ENCODE data around the gene MAP4K4.

MAP4K4 gene

GRCh38 chr2:101801496-101801895 lies 104.0 kb downstream of the MAP4K4 start:
- in situ Hi-C loops (cut with MboI; ENCODE audit: low pct_unique_long_range_greater_than_20kb, low sequenced_read_pairs, unreplicated experiment) = no loop called here
- DNase-seq (ENCODE audit: low spot score) = no peak
- TF ChIP-seq, protein P1, sequence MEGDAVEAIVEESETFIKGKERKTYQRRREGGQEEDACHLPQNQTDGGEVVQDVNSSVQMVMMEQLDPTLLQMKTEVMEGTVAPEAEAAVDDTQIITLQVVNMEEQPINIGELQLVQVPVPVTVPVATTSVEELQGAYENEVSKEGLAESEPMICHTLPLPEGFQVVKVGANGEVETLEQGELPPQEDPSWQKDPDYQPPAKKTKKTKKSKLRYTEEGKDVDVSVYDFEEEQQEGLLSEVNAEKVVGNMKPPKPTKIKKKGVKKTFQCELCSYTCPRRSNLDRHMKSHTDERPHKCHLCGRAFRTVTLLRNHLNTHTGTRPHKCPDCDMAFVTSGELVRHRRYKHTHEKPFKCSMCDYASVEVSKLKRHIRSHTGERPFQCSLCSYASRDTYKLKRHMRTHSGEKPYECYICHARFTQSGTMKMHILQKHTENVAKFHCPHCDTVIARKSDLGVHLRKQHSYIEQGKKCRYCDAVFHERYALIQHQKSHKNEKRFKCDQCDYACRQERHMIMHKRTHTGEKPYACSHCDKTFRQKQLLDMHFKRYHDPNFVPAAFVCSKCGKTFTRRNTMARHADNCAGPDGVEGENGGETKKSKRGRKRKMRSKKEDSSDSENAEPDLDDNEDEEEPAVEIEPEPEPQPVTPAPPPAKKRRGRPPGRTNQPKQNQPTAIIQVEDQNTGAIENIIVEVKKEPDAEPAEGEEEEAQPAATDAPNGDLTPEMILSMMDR (IDR thresholded peaks at IDR 0.05; ENCODE audit: extremely low read depth, insufficient read depth, missing control alignments) = no peak

GRCh38 chr2:101802329-101802728 lies 104.8 kb downstream of the MAP4K4 start:
- in situ Hi-C loops (cut with MboI; ENCODE audit: low pct_unique_long_range_greater_than_20kb, low sequenced_read_pairs, unreplicated experiment) = no loop called here
- no peak for DNase-seq (ENCODE audit: low spot score)
- TF ChIP-seq, protein P1 (IDR thresholded peaks at IDR 0.05; ENCODE audit: extremely low read depth, insufficient read depth, missing control alignments) = no peak

DNA sequence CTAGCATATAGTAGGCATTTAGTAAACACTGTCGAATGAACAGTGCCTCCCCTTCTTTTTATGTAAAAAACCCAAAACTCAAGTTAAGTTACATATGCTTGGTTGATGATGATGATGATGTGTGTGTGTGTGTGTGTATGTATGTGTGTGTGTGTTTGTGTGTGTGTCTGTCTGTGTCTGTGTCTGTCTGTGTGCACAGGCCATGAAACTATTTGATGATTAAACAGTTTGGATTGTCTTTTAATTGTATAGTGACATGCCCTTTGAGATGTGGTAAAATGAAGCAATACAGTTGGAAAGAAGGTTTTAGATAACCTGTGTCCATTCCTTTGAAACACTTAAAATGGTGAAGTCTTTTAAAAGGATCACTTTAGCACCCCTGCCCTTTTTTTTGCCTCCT lies 105.6 kb downstream of the MAP4K4 start:
- in situ Hi-C loops (cut with MboI; ENCODE audit: low pct_unique_long_range_greater_than_20kb, low sequenced_read_pairs, unreplicated experiment) = no loop called here
- DNase-seq (ENCODE audit: low spot score) = no peak
- TF ChIP-seq, protein P1 (IDR thresholded peaks at IDR 0.05; ENCODE audit: extremely low read depth, insufficient read depth, missing control alignments) = no peak

DNA sequence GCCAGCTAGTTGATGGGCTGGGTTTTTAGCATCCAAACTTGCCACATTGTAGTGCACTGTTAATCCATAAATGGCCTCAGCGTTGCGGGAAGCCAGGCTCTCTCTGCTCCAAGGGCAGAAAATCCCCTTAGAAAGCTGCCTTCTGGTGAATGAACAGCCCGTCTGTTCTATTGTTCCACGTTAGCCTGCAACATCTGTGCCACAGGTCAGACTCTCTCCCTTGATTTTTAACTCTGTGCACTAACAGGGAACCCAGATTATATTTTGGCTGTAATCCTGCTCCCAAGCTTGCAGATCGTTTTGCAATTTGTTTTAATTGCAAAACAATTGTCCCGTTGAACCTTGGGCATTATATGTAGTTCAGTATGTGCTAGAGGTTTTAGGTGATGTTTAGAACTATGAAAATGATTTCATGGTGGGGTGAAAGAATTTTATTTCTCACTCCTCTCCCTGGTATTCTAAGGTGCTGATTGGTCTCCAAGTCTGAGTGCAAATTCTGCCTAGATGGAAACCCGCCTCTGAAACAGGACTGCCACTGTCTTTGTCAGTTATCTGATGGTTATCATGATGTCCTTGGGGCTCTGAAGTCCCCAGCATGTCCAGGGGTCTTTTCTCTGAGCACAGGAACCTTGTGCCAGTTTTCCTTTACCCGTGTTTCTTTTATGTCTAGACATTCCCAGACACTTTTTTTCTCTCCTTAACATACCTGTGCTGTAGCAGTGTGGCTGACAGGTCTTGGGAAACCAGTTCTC lies 106.6 kb downstream of the MAP4K4 start:
- TF ChIP-seq, protein P1 (IDR thresholded peaks at IDR 0.05; ENCODE audit: extremely low read depth, insufficient read depth, missing control alignments) = no peak
- no peak for DNase-seq (ENCODE audit: low spot score)
- in situ Hi-C loops (cut with MboI; ENCODE audit: low pct_unique_long_range_greater_than_20kb, low sequenced_read_pairs, unreplicated experiment) = no loop called here

GRCh38 chr2:101805152-101806088 lies 107.9 kb downstream of the MAP4K4 start:
- no peak for DNase-seq (ENCODE audit: low spot score)
- TF ChIP-seq, protein P1 (IDR thresholded peaks at IDR 0.05; ENCODE audit: extremely low read depth, insufficient read depth, missing control alignments) = no peak
- in situ Hi-C loops (cut with MboI; ENCODE audit: low pct_unique_long_range_greater_than_20kb, low sequenced_read_pairs, unreplicated experiment) = no loop called here

DNA sequence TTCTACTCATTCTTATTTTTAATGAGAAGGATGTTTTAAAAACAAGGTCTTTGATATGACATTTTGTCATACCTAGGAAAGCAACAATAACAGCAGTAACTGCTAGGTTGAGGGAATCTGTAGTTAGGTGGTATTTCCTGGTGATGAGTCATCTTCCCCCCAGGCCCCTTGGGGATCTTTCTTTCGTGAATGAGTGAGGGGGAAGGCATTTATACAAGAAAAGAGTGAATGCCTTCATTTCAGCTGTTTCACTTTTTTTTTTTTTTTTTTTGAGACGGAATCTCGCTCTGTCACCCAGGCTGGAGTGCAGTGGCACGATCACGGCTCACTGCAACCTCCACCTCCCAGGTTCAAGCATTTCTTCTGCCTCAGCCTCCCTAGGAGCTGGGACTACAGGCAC lies 108.6 kb downstream of the MAP4K4 start:
- in situ Hi-C loops (cut with MboI; ENCODE audit: low pct_unique_long_range_greater_than_20kb, low sequenced_read_pairs, unreplicated experiment) = no loop called here
- peak; percentile 19 for DNase-seq (ENCODE audit: low spot score)
- TF ChIP-seq, protein P1 (IDR thresholded peaks at IDR 0.05; ENCODE audit: extremely low read depth, insufficient read depth, missing control alignments) = no peak

Measured in GM13977 (cell line).